Renal cortex interstitium (tissue), 11 donors: Measurements from ENCODE around the gene VSNL1. TPM values are rescaled to one million over a fixed set of nuclear protein-coding genes. Genes with fewer than 3 reads are reported as not detected.
"Not testable (repeated sequence)": the region's sequence is repeated elsewhere in the genome, so short reads cannot be mapped to it uniquely, and the experiment has no call there.

Experiments
- DNase-seq, 11 donors: peaks; one replicate each; pipeline ENCODE4 v3.0.0-alpha.2; 2013; ENCODE audit warnings: low read depth in 9 of 11, low spot score in 4 of 11; ENCODE audit errors: extremely low read depth in 1 of 11
- polyA plus RNA-seq, 3 donors: library from polyadenylated mRNA; unstranded; fragments of 120-200 nt; gene quantifications; one replicate each; pipeline ENCODE4 v1.2.1, GENCODE V29; 2013; ENCODE audit not compliant: insufficient read length in 3 of 3

Gene VSNL1
- polyA plus RNA-seq, 3 donors: 3.8 to 5.2 (median 4.2) TPM

GRCh38 chr2:17538844-17539554 is 1.5 kb upstream of the VSNL1 start:
- DNase-seq: peak in 9 of 11 donors; percentile 56 to 84 (median 77)

DNA sequence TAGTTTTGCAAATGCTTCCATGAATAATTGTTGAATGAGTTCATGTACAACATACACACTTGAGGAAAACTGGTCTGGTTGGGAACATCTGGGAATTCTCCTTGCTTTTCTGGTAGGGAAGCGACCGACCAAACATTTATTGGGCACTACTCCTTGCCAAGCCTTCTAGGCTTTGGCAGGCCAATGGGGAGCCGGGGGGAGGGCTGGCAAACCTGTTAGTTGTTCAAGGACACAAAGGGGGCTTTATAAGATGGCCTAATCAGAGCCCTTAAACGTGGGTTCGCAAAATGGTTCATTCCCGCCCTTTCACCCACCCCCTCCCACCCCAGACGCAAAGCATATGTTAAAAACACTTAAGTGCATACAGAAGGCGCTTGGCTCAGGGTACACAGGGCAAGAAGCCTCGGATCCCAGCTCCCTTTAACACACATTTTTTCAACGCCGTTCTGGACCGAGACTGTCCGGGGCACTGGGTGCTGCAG is 844 bp upstream of the VSNL1 start:
- DNase-seq: peak in 6 of 11 donors; percentile 10 to 31 (median 18)

GRCh38 chr2:17540813-17541530 is 476 bp downstream of the VSNL1 start:
- DNase-seq: no peak

- DNase-seq: no peak
Measured at GRCh38 chr2:17541531-17541950, 1.0 kb downstream of the VSNL1 start.

GRCh38 chr2:17542471-17542870 is 2.0 kb downstream of the VSNL1 start:
- DNase-seq: no peak

- DNase-seq: no peak
Measured at GRCh38 chr2:17543131-17543660, 2.7 kb downstream of the VSNL1 start.

DNA sequence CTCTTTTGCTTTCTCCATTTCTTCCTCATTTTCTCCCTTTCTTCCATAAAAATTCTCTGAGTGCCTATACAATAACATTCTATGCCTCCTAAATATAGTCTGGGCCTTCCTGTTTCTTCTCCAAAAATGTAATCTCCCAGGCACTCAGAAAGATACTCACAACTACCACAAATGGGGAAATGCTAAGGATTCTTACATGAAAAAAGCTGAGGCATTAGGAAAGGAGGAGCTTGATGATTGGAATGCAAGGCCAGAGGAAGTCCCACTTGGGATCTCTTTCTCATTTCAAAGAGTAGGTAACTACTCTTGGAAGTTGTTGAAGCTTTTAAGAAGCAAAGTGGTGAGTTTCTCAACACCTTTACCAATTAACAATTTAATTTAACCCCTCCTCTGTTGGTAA is 3.4 kb downstream of the VSNL1 start:
- no peak for DNase-seq

GRCh38 chr2:17544256-17544655 is 3.8 kb downstream of the VSNL1 start:
- no peak for DNase-seq

- no peak for DNase-seq
Measured at GRCh38 chr2:17545680-17546613, 5.5 kb downstream of the VSNL1 start.

DNA sequence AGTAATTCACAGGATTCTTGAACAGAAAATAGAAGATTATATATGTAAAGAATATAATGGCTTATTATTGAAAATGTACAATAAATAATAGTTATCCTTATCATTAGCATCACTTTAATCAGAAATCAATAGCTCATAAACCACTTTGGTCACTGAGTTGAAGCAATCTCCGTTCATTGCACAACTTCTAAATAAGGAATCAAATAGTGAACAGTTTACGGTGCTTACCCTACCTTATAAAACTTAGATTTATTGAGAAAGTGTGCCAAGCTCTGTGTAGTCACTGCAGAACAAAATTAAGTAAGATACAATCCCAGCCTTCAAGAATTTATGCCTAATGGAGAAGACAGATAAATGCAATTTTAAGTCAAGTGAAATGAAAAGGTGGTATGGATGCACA is 6.7 kb downstream of the VSNL1 start:
- no peak for DNase-seq

DNA sequence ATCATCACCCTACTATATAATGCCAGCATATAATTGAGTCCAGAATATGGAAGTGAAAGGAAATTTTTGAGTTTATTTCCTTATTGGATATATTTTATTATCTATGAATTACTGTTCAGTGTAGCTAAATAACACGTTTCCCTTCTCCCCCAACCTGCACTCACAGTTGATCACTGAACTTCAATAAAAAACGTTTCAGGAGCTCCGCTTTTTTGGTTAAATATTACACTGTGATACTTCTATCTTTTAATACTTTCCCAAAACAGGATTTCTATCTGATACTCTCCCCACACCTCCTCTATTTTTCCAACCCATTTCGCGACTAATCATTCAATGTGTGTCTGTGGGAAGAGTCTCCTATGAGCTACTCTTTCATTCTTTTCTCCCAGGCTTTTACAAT is 7.2 kb downstream of the VSNL1 start:
- no peak for DNase-seq

DNA sequence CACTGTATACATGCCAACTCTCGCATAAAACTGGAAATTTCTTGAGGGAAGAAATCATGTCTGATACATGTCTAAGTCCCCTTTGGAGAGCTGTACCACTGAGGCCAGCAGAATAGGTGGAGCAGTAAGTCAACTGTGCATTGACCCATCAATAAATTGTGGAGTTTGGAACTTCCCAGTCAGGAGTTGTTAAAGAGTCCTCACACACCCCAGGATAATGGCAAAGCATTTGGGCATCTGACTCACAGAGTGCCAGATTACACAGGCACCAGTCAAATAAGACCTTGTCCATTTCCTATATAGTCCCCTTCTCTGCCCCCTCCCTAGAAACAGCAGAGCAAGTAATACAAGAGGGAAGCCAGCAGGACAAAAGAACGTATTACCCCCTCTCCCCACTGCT is 10.4 kb downstream of the VSNL1 start:
- no peak for DNase-seq

DNA sequence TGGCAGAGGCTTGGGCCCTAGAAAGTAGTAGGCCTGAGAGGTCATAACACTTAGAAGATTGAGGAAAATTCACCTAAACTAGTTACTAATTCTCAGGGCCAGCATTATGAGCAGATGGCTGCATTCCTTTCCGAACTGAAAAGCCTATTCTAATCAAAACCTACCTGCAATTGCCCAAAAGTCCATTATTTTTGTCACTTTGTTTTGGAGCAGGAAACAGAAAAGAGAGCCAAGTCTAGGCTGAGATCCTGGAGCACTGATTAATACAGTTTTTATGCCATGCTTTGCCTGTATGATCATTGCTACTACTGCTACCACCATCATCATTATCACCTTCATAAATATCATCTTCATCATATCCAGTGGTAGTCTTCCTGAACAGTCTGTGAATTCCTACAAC is 14.7 kb downstream of the VSNL1 start:
- no peak for DNase-seq

GRCh38 chr2:17557596-17557995 is 17.1 kb downstream of the VSNL1 start:
- no peak for DNase-seq

DNA sequence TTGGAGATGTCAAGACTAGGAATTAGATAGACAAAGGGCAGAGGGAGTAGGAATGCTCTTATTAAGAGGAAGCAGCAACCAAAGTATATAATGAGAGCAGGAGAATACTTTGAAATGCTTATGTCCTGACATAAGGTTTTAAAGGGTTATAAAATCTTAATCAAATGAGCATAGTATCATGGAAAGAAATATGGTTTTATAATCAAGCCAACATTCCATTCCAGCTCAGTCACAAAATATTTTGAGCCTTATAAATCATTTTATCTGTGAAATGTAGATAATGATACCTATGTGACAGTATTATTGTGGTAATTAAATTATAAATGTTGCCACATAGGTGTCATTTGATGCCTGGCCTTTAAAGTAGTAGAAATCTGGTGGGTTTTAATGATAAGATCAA is 17.6 kb downstream of the VSNL1 start:
- no peak for DNase-seq

DNA sequence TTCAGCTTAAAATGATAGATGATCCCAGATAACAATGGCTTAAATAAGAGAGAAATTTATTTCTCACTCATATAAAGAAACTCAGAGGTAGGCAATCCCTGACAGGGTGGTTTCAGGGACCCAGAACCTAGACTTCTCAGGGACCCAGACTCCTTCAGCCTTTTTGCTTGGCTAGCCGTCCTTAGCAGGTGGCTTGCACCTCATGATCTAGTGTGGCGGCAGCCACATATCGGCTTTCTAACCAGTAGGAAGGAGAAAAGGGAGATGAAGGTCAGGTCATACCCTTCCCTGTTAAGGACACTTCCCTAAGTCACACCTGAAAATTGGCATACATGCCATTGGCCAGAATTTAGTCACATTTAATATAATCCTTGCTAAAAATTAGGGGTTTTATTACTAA is 18.4 kb downstream of the VSNL1 start:
- no peak for DNase-seq

GRCh38 chr2:17565726-17566125 is 25.2 kb downstream of the VSNL1 start:
- DNase-seq: not testable (repeated sequence)

DNA sequence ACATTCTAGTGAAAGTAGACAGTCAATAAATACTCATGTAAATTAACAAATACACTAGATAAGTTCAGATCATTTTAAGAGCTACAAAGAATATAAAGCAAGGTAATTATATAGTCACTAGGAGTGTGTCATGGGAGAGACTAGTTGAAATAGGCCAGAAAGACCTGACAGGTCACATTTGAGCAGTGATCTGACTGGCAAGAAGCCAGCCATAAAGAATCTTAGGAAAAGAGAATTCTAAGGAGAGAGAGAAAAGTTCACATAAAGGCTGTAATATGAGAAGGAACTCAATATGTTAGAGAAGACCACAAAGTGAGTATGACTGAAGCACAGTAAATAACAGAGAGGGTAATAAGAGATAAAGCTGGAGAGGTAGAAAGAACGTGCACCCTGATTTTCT is 31.2 kb downstream of the VSNL1 start:
- DNase-seq: no peak

GRCh38 chr2:17573085-17573803 is 32.7 kb downstream of the VSNL1 start:
- no peak for DNase-seq
